Renal cortical epithelial cell (primary cell): ENCODE data around the gene MPPED2. TPM values are rescaled to one million over a fixed set of nuclear protein-coding genes. Genes with fewer than 3 reads are reported as not detected.

Source experiments
- DNase-seq: peaks from one replicate; pipeline ENCODE4 v3.0.0-alpha.2; 2011; ENCODE audit warnings: low read depth
- total RNA-seq: library from RNA; depleted of rRNA; stranded (reverse); fragments of >200 nt; gene quantifications from 2 replicates; pipeline ENCODE4 v1.2.3, GENCODE V29; 2014

Gene MPPED2
- total RNA-seq, 1 donor from 2014 or later, result 0.10 TPM

DNA sequence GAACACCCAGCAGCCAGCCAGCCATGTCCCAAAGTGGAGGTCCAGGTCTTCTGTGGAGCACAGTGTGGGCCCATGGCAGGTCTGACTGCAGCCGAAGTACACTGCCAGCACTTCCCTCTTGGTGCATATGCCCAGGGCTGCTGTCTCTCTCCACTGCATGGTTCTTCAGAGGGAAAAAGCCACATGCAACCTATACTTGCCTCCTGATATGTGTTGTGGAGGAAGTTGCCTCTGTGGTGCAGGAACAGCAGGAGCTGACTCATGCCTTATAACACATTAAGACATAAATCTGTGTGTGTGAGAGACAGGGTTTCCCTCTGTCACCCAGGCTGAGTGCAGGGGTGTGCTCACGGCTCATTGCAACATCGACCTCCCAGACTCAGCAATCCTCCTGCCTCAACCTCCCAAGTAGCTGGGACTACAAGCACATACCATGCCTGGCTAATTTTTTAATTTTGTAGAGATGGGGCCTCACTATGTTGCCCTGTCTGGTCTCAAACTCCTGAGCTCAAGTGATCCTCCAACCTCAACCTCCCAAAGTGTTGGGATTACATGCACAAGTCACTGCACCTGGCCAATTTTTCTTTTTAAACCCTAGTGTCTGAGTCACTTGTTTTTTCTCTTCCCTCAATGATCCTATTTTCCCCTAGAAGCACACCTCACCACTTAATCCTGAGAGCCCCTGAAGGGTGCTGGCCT lies 98.8 kb downstream of the MPPED2 start:
- peak; percentile 62 for DNase-seq

GRCh38 chr11:30485756-30486155 lies 100.4 kb downstream of the MPPED2 start:
- no peak for DNase-seq

- no peak for DNase-seq
Measured at GRCh38 chr11:30485222-30485621, 100.9 kb downstream of the MPPED2 start.

DNA sequence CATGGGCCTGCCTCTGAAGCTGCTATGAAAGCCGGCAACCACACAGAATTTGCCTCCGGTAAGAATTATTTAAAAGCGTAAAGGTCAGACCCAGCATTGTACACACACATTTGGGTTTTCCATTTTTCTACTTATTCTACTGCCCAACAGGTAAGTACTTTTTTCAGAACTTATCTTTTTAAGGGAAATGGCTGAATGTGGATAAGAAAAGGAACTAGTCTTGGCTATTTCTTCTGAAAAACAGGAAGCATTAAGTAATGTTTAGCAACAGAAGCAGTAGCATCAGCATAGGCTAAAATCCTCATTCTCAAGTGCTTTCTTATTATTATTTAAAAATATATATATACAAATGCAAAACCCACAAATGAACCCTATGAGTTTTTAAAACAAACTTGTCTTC lies 103.1 kb downstream of the MPPED2 start:
- no peak for DNase-seq

DNA sequence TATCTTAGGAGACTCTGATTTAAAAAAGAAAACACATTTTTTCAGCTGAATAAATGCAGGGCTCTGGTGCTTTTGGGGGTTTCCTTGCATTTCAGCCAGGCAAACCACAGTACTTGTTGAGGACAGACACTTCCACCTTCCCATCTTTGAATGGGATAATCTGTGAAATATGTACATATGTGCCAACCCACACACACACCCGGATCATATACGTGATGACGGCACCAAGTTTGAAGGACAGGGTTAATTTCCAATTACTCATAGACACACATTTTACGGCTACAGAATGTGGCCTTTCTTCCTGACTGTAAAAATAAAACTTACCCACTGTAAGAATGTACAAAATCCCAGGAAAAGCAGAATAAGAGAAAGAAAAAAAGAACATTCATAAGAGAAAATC lies 104.4 kb downstream of the MPPED2 start:
- no peak for DNase-seq

GRCh38 chr11:30481330-30481729 lies 104.8 kb downstream of the MPPED2 start:
- no peak for DNase-seq

DNA sequence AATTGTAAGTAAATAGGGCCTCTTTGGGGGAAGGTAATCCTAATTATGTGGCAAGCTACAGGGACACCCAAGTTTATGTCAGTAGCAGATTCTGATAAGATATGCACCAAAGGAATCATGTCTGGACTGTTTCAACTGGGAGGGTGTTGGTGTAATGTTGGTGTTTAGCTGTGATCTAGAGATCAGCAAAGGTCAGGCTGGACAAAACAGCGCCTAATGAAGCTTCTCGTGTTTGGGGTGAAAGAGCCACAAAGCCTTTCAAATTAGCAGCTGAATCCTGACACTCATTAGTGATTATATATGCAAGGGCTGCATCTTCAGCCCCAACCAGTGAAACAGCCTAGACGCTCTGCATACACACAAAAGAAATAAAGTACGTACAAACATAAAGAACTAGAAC lies 106.3 kb downstream of the MPPED2 start:
- DNase-seq, result no peak

GRCh38 chr11:30478923-30479322 lies 107.2 kb downstream of the MPPED2 start:
- no peak for DNase-seq

DNA sequence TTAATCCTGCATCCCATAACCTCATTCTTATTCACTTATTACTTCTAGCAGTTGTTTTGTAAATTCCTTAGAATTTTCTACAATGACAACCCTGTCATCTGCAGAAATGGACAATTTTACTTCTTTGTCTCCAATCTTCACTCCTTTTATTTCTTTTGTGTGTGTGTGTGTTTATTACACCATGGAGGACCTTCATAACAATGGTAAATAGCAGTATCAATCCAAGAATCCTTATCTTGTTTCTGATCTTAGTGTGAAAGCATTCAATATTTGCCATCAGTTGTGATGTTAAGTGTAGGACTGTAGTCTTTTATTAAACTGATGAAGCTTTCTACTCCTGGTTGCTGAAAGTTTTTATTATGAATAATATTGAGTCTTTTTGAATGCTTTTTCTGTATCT lies 109.1 kb downstream of the MPPED2 start:
- DNase-seq, result no peak

- DNase-seq, result no peak
Measured at GRCh38 chr11:30474151-30474954, 111.8 kb downstream of the MPPED2 start.

GRCh38 chr11:30471244-30471643 lies 114.9 kb downstream of the MPPED2 start:
- DNase-seq, result no peak

- DNase-seq, result no peak
Measured at GRCh38 chr11:30468881-30469280, 117.3 kb downstream of the MPPED2 start.

GRCh38 chr11:30467176-30467575 lies 119.0 kb downstream of the MPPED2 start:
- DNase-seq, result no peak

DNA sequence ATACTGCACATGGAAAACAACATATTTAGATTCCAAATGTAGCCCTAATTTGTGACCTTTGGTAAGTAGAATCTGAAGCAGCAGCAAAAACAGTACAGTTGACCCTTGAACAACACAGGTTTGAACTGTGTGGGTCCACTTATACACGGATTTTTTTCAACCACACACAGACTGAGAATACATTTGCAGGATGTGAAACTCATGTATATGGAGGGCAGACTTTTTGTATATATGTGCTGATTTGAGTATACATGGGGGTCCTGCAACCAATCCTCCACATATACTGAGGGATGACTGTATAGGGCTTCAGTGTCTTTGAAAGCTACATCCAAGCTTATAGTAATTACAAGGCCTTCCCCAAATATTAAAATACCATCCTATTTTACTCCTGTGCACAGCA lies 120.5 kb downstream of the MPPED2 start:
- no peak for DNase-seq

GRCh38 chr11:30465192-30465591 lies 121.0 kb downstream of the MPPED2 start:
- no peak for DNase-seq

DNA sequence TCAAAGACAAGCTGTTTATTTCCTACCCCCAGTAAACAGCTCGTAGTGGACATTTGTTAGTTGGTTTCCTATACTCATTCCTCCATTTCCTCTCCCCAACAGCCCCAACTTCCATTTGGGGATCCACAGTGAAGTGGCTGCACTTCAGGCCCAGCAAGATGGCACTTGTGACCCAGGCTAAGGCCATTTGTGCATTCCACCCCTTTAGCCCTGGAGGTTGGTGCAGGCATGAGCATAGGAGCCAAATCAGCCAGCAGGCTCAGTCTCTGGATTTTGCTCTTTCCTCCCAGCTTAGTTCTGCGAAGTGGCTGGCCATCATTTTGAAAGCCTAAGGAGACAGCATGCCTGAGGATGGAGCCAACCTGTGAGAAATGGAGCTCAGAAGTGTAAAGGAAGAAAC lies 122.9 kb downstream of the MPPED2 start:
- DNase-seq, result no peak

- DNase-seq, result no peak
Measured at GRCh38 chr11:30462421-30462820, 123.7 kb downstream of the MPPED2 start.

DNA sequence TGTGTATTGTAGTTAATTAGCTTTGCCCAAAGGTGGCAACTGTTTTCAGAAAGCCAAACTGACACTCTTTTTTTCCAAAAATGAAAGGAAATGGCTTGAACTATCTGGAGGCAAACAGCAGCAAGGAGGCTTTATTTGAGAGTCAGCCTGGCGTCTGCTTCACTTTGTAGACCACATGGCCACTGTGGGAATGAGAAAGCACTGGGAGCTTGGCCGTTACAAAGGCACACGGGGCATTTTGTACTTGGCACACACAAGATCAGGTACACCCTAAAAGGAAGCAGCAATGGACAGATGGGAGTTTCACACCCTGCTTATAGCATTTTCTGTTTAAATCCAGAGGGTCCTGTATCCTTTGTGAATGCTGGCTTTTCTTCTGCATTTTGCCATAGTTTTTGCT lies 126.3 kb downstream of the MPPED2 start:
- DNase-seq, result no peak

- no peak for DNase-seq
Measured at GRCh38 chr11:30459306-30459705, 126.8 kb downstream of the MPPED2 start.

DNA sequence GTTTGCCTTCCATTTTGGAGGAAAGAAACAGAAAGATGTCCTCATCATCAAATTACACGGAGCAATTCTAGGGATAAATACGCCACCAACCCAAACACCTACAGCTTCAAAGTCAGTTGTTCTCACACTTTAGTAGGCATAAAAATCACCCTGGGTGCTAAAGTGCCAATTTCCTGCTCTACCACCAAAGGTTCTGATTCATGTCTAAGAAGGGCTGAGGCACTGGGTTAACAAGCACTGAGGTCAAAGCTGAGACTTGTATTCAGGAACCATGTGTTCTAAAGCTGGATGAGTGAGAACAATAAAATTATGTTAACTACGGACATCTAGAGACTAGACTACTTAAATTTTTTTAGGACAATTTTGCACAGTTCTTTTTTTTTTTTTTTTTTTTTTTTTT lies 127.6 kb downstream of the MPPED2 start:
- peak; percentile 2 for DNase-seq

- no peak for DNase-seq
Measured at GRCh38 chr11:30457087-30457486, 129.1 kb downstream of the MPPED2 start.

DNA sequence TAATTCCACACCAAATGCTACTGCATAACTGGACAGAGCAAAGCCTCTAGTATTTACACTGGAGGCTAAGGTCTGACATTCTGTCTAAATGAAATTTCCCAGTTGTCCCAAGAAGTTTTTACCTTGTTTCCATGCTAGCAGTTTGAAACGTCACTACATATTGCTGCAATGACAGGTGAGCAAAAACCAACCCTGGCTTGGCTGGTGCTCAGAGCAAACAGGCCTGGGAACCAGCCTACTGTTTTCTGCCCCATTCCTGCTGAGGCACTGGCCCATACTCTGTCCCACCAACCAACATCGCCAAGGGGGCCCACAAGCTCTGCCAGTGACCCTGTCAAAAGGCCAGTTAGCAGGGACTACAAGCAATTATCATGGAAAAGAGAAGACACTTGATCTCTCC lies 131.1 kb downstream of the MPPED2 start:
- no peak for DNase-seq

DNA sequence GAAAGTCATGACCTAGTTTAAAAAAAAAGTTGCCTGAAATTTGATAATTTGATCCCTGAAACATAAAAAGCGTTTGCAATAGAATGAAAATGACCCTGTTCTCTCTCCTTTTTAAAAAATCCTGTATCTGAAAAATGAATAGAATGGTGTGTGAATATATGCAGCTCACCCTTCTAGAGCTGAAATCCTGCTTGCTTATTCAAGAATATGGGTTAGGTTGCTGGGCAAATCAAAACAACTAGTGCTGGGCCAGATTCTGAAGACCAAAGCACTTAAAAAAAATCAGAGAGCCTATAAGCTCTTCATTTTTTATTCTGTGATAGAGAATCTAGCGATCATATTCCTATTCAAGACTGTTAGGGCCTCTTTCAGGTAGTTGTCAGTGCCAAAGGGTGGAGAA lies 131.6 kb downstream of the MPPED2 start:
- no peak for DNase-seq
